ENCODE measurements around the gene PLEKHA7.
"Not testable (repeated sequence)": the region's sequence is repeated elsewhere in the genome, so short reads cannot be mapped to it uniquely, and the experiment has no call there.

Gene PLEKHA7

DNA sequence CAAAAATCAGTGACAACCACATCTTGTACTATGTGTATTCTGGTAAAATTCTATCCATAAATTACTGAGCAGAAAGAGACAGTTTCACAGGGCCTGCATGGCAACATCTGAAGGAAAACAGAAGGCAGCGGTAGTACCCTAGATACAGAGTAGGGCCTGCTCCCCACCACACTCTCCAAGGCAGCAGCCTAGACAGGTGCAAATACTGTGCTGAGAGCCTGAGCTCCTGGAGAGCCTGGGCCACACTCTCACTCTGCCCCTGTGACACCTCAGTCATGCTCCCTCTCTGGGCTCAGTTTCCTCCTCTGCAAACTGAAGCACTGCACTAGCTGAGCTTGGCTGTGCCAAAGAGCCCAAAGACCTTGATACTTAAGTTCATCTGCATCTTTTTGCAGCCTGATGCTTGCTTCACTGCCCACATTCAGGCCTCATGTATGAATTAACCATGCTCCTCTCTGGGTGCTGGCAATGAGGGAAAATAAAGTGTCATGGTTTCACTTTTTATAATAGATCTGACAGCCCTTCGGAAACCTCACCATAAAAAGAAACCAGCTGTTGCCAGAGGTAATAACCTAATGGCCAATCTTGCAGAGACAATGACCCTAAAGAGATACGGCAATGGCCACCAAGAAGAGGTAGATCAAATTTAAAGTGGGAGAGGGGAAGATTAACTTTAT, 104.7 kb downstream of the PLEKHA7 start:
- POLR2A ChIA-PET: no interaction called here

DNA sequence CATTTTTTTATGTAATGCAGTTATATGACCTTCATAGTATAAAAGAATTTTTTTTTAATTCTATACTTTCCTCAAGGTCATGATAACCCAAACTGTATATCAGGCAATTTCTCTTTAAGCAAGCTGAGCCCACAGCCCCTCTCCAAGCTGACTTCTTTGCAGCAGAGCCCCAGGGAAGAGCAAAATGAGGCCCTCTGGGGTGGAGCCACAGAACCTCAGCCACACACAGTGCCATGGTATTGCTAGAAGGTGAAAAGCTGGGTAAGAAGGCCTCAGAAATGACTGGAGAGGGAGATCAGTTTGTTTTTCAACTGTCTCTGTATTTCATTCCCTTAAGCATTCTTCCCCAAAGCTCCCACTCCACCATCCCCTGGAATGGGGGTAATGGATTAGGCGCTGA, 108.8 kb downstream of the PLEKHA7 start:
- TF ChIP-seq, protein P1, sequence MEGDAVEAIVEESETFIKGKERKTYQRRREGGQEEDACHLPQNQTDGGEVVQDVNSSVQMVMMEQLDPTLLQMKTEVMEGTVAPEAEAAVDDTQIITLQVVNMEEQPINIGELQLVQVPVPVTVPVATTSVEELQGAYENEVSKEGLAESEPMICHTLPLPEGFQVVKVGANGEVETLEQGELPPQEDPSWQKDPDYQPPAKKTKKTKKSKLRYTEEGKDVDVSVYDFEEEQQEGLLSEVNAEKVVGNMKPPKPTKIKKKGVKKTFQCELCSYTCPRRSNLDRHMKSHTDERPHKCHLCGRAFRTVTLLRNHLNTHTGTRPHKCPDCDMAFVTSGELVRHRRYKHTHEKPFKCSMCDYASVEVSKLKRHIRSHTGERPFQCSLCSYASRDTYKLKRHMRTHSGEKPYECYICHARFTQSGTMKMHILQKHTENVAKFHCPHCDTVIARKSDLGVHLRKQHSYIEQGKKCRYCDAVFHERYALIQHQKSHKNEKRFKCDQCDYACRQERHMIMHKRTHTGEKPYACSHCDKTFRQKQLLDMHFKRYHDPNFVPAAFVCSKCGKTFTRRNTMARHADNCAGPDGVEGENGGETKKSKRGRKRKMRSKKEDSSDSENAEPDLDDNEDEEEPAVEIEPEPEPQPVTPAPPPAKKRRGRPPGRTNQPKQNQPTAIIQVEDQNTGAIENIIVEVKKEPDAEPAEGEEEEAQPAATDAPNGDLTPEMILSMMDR (IDR thresholded peaks at IDR 0.05; ENCODE audit: insufficient read depth, low read length, missing control alignments): no peak
- ChIA-PET CTCF (no interaction called here), POLR2A (no interaction called here)
- no peak for DNase-seq (ENCODE audit: low read depth, low spot score)
- no peak overlapping the region for H3K4me3 ChIP-seq (ENCODE audit: low read depth, low read length)

More for the DNA sequence above, 104.7 kb downstream of the PLEKHA7 start:
- H3K4me3 ChIP-seq (ENCODE audit: low read depth, low read length): no peak overlapping the region
- CTCF ChIA-PET: no interaction called here
- DNase-seq (ENCODE audit: low read depth, low spot score): no peak
- TF ChIP-seq, protein P1 (IDR thresholded peaks at IDR 0.05; ENCODE audit: insufficient read depth, low read length, missing control alignments): no peak

DNA sequence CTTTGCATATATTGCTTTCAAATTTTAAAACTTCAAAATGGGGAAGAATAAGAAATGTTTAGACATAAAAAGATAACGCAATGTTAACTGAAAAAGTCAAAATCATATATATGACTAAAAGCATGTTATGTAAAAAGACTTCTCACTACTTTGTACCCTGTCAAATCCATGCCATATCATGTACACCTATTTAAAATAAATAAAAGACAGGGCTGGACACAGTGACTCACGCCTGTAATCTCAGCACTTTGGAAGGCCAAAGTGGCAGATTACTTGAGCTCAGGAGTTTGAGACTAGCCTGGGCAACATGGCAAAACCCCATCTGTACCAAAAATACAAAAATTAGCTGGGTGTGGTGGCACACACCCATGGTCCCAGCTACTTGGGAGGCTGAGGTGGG, 109.5 kb downstream of the PLEKHA7 start:
- not testable (repeated sequence) for DNase-seq (ENCODE audit: low read depth, low spot score)

DNA sequence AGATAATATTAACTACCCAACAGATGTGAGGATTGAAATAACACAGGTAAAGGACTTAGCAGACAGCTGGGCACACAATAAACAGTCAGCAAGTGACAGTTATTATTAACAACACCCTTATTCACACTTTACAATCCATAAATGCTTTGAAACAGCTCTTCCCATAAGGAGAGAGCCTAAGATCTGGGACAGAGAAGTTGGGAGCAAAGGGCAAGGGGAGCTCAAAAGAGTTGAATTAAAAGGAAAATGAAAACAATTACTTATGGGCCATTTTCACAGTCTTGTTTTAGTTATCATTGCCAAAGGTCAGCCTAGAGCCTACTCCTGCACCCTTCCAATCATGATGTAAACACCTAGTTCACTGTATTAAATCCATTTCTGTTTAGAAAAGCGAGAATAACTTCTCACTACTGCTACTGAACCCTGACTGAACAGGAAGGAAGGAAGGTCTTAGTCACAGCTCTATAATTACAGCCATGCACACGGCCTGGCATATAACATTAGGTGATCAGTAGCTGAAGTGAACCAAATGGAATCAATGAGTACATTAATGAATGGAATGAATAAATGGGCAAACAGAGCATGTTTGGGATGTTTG, 111.3 kb downstream of the PLEKHA7 start:
- CTCF ChIA-PET: interaction anchor here (1.2 kb wide), 1 partner anchor 116 kb away, joined by 4 read pairs; no protein-coding TSS in a partner anchor
- no peak overlapping the region for H3K4me3 ChIP-seq (ENCODE audit: low read depth, low read length)
- no peak for DNase-seq (ENCODE audit: low read depth, low spot score)
- POLR2A ChIA-PET: no interaction called here
- TF ChIP-seq, protein P1 (IDR thresholded peaks at IDR 0.05; ENCODE audit: insufficient read depth, low read length, missing control alignments): no peak

More for the DNA sequence above, 109.5 kb downstream of the PLEKHA7 start:
- POLR2A ChIA-PET; CTCF ChIA-PET; H3K4me3 ChIP-seq (ENCODE audit: low read depth, low read length): not testable (repeated sequence)

DNA sequence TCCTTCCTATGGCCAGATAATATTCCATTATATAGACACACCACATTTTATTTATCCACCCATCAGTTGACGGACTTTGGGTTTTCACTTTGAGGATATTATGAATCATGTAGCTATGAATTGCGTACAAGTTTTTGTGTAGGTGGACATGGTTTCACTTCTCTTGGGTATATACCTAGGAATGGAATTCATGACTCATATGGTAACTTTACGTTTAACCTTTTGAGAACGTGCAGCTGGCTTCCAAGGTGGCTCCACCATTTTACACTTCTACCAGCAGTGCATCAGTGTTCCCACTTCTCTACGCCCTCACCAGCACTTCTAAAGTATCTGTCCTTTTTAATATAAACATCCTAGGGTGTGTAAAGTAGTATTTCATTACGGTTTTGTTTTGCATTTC, 112.0 kb downstream of the PLEKHA7 start:
- TF ChIP-seq, protein P1 (IDR thresholded peaks at IDR 0.05; ENCODE audit: insufficient read depth, low read length, missing control alignments): no peak

DNA sequence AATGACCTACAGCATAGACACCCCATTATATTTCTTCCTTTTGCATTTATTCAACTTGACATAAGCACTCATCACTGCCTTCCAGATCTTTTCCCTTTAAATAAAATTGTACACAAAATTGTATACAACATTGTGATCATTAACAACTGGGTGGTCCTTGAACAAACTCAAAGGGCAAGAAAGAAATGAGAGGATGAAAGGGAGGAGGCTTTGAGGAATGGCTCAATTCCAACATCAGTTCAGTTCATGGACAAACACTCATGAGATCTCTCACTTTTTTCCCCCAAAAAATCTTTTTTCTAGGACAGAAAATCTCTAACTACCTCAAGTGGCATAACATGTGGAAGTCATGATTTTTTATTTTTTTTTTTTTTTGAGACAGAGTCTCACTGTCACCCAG, 113.7 kb downstream of the PLEKHA7 start:
- ChIA-PET CTCF (no interaction called here), POLR2A (no interaction called here)
- H3K4me3 ChIP-seq (ENCODE audit: low read depth, low read length): no peak overlapping the region
- no peak for DNase-seq (ENCODE audit: low read depth, low spot score)
- TF ChIP-seq, protein P1 (IDR thresholded peaks at IDR 0.05; ENCODE audit: insufficient read depth, low read length, missing control alignments): no peak

More for the DNA sequence above, 112.0 kb downstream of the PLEKHA7 start:
- ChIA-PET POLR2A (no interaction called here), CTCF (interaction anchor here (1.2 kb wide), 1 partner anchor 115 kb away, joined by 4 read pairs; no protein-coding TSS in a partner anchor)
- no peak overlapping the region for H3K4me3 ChIP-seq (ENCODE audit: low read depth, low read length)
- no peak for DNase-seq (ENCODE audit: low read depth, low spot score)
